Ovary (tissue), 9 donors: ENCODE measurements around the gene TCERG1L. TPM values are rescaled to one million over a fixed set of nuclear protein-coding genes. Genes with fewer than 3 reads are reported as not detected.

Experiments used
- DNase-seq, 5 donors: peaks; one replicate each; pipeline ENCODE4 v3.0.0-alpha.2; 2019 to 2020
- H3K27ac ChIP-seq, 2 donors: fragments of 200-600 bp; one replicate each; pipeline versions ENCODE4 v1.5.1 to v1.8.0; 2019 to 2022
- H3K27me3 ChIP-seq: fragments of 200-600 bp; one replicate; pipeline ENCODE4 v1.8.0; 2022
- H3K36me3 ChIP-seq: fragments of 200-600 bp; sonication (generic); one replicate; pipeline ENCODE4 v1.5.1; 2019
- H3K4me1 ChIP-seq: one replicate; pipeline ENCODE4 v1.8.1; 2013; ENCODE audit warnings: mild to moderate bottlenecking, moderate library complexity; ENCODE audit not compliant: insufficient read depth
- H3K4me3 ChIP-seq: fragments of 200-600 bp; sonication (generic); one replicate; pipeline ENCODE4 v1.5.1; 2017
- H3K9me3 ChIP-seq, 2 donors: fragments of 200-600 bp in 1 of 2; sonication (generic) in 1 of 2; one replicate each; pipeline versions ENCODE4 v1.5.1 to v1.8.1; 2013 to 2019; ENCODE audit warnings: mild to moderate bottlenecking in 1 of 2, moderate library complexity in 1 of 2
- EP300 ChIP-seq: sonication (generic); formaldehyde crosslinking; IDR thresholded peaks from one replicate; pipeline ENCODE4 v1.6.1; 2017; ENCODE audit warnings: antibody characterized with exemption
- POLR2A ChIP-seq: fragments of 450-650 bp; IDR thresholded peaks from one replicate; pipeline ENCODE4 v1.6.1; 2017; ENCODE audit warnings: antibody characterized with exemption, mild to moderate bottlenecking, moderate library complexity
- WGBS, 3 donors: extraction: QIAGEN DNeasy Blood & Tissue Kit in 1 of 3; methylation state at CpG; one replicate each; pipeline versions ENCODE4 v1.1.5 to v1.1.7; 2013 to 2017; 5-methylcytosine and 5-hydroxymethylcytosine counted together
- intact Hi-C, 4 donors: fragments of 100-400 bp; cut with DNase I; formaldehyde crosslinking; loops; one replicate each; pipeline versions ENCODE4 v1.11.0 to v1.15.1; 2022 to 2023
- polyA plus RNA-seq, 2 donors: library from polyadenylated mRNA; stranded (reverse); fragments of 200-250 nt in 1 of 2; fragments of 350-450 nt in 1 of 2; fragmentation: Illumina TruSeq in 1 of 2; extraction: RNeasy Lipid Tissue Mini Kit (QIAGEN cat#74804) in 1 of 2; gene quantifications; one replicate each; pipeline ENCODE4 v1.2.3, GENCODE V29; 2013 to 2014
- total RNA-seq, 7 donors: library from RNA; depleted of rRNA in 2 of 7; stranded (reverse); fragments of >200 nt in 2 of 7; fragmentation: NEBNext Ultra II Directional in 3 of 7; extraction: Animal tissue kit (Norgen Biotek cat#: 25700) in 3 of 7; gene quantifications; one replicate each; pipeline versions ENCODE4 v1.1.0 to v1.2.4, GENCODE V29; 2016 to 2023
- TF ChIP-seq, protein P1 (sequence below), 3 donors: fragments of 450-650 bp in 2 of 3; fragments of 200-600 bp in 1 of 3; IDR thresholded peaks; one replicate each; pipeline versions ENCODE4 v1.5.1 to v1.8.0; 2016 to 2022; ENCODE audit warnings: antibody characterized with exemption in 3 of 3, mild to moderate bottlenecking in 1 of 3
- donor health status: DM: no; HTN: no; CAD: no; lungs with moderate emphysema.
- donor health status: DM: no; HTN: no; CAD: no.
- donor health status: Bipolar disorder and iron deficiency.
- donor health status: DM: yes; HTN: yes; CAD: no.
- donor health status: DM: no; HTN: no; CAD: no.
- donor health status: DM: yes; HTN: yes; CAD: no.

Gene TCERG1L
- total and polyA plus RNA-seq, 9 donors = 1.1 to 8.0 (median 1.8) TPM

DNA sequence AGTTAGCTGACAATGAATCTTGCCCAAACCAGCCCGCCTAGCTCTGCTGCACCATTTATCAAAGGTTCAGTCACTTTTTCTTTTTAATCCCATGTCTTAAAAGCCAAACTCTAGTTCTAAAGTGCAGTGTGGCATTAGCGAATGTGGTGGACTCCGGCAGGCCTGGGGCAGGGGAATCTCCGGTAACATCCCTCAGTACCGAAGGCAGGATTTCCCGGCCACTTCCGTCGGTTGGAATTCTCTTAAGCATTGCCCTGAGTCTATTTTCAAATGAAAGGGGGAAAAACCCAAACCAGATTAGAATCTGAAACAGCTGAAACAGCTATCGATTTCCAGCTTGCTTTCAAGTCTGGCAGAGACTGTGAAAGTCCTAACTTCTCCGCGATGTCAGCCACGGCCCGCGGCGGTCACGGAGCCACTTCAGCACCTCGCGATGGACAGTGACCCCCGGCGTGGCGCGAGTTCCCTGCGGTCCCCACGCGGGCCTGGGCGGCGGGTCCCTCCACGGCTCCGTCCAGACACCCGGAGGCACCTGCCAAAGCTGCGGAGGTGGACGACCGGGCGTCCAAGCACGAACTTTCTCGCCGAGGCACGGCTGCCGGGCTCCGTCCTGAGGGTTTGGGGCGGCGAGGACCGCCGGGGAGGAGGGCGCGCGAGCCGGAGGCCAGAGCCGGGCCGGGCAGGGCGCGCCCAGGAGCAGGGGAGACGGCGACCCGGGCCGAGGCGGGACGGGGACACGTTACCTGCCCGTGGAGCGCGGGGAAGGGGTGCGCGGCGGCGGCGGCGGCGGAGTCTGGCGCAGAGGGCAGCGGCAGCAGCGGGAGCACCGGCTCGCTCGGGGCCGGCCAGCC is 745 bp downstream of the TCERG1L start:
- TF ChIP-seq POLR2A = no peak
- TF ChIP-seq, protein P1, sequence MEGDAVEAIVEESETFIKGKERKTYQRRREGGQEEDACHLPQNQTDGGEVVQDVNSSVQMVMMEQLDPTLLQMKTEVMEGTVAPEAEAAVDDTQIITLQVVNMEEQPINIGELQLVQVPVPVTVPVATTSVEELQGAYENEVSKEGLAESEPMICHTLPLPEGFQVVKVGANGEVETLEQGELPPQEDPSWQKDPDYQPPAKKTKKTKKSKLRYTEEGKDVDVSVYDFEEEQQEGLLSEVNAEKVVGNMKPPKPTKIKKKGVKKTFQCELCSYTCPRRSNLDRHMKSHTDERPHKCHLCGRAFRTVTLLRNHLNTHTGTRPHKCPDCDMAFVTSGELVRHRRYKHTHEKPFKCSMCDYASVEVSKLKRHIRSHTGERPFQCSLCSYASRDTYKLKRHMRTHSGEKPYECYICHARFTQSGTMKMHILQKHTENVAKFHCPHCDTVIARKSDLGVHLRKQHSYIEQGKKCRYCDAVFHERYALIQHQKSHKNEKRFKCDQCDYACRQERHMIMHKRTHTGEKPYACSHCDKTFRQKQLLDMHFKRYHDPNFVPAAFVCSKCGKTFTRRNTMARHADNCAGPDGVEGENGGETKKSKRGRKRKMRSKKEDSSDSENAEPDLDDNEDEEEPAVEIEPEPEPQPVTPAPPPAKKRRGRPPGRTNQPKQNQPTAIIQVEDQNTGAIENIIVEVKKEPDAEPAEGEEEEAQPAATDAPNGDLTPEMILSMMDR (IDR thresholded peaks at IDR 0.05) = no peak
- TF ChIP-seq EP300 = no peak
- intact Hi-C loops = loop anchor here in 2 of 4 donors (5.0 to 10.0 kb wide), 3 partner anchors 142 to 1116 kb away; no protein-coding TSS in a partner anchor
- WGBS, 3 donors = 2 to 5% (median 2%) methylated on average over 50 to 76 of the region's 76 CpGs
- Histone ChIP-seq H3K36me3 (no peaks in the 10 kb centered on the region), H3K9me3 (no peaks in the 10 kb centered on the region), H3K4me3 (peak overlapping the region; percentile 28), H3K4me1 (peaks cover 6% of the 10 kb centered on the region), H3K27ac (no peak overlapping the region), H3K27me3 (no peaks in the 10 kb centered on the region)
- DNase-seq = peak in 4 of 5 donors; percentile 31 to 52 (median 38)

DNA sequence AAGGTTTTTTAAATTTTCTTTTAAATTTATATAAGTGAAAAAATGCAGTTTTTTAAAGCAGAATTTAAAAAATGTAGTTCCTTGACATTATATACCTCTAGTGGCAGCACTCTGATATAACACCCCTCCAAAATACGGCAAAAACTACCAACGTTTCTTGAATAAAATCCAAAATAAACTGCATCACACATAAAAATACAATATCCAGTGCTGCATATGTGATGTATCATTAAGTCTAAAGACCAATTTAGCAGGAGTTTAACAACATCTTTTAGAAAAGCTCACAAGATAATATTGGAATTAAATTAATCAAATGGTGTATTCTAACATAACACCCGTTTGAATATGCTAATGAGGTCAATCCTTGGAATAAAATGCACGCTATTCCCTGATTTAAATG is 1.4 kb downstream of the TCERG1L start:
- H3K27me3 ChIP-seq = no peaks in the 10 kb centered on the region
- H3K4me3 ChIP-seq = no peak overlapping the region
- TF ChIP-seq POLR2A = no peak
- TF ChIP-seq, protein P1 (IDR thresholded peaks at IDR 0.05) = peak in 1 of 3 donors; percentile 9
- DNase-seq = no peak
- no peaks in the 10 kb centered on the region for H3K9me3 ChIP-seq
- no peak overlapping the region for H3K27ac ChIP-seq
- H3K4me1 ChIP-seq = peaks cover 4% of the 10 kb centered on the region
- 5 to 7% (median 6%) methylated on average over 4 of the region's 4 CpGs for WGBS, 3 donors
- no peaks in the 10 kb centered on the region for H3K36me3 ChIP-seq
- intact Hi-C loops = loop anchor here in 2 of 4 donors (5.0 to 10.0 kb wide), 3 partner anchors 142 to 1115 kb away; no protein-coding TSS in a partner anchor

DNA sequence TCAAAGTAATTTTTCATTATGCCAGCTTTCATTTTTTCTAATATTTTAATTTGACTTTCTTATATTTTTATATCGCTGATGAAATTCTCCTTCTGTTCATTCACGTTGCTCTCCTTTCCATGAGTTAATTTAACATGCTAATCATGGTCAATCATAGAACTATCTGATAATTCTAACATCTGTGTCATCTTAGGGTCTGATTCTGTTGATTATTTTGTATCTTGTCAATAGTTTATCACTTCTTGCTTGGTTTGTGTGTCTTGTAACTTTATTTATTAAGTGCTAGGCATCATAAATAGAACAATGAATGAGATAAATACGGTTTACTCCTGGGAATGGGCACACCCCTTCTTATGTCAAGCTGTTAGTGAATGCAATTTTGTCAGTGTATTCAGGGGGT is 11.0 kb downstream of the TCERG1L start:
- H3K4me3 ChIP-seq = no peak overlapping the region
- 63 to 73% (median 69%) methylated on average over 3 of the region's 3 CpGs for WGBS, 3 donors
- no peaks in the 10 kb centered on the region for H3K36me3 ChIP-seq
- no peak for TF ChIP-seq EP300
- no peak for TF ChIP-seq POLR2A
- TF ChIP-seq, protein P1 (IDR thresholded peaks at IDR 0.05) = no peak
- no peaks in the 10 kb centered on the region for H3K4me1 ChIP-seq
- H3K27me3 ChIP-seq = no peaks in the 10 kb centered on the region
- DNase-seq = no peak
- no peaks in the 10 kb centered on the region for H3K9me3 ChIP-seq
- no peak overlapping the region for H3K27ac ChIP-seq
- intact Hi-C loops = no loop called here

DNA sequence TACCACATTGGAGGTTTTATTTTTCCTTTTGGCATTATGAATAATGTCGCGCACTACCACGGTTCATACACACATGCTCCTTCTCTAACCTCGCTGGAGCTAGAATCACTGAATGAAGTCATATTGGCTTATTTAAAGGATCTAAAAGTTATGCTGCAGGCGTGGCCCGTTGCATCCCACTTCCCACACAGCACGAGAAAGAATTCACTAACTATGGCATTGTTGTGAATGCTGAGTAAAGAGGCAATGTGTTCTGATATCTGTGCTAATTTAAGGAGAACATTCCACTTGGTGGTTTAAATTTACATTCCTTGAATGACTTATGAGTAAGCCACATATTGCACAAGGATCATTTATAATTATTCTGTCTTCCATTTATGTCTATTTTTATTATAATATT is 20.7 kb downstream of the TCERG1L start:
- no peak for DNase-seq
- no peaks in the 10 kb centered on the region for H3K36me3 ChIP-seq
- no peaks in the 10 kb centered on the region for H3K9me3 ChIP-seq
- no peak overlapping the region for H3K27ac ChIP-seq
- 49 to 56% (median 49%) methylated on average over 7 of the region's 7 CpGs for WGBS, 3 donors
- H3K27me3 ChIP-seq = no peaks in the 10 kb centered on the region
- intact Hi-C loops = no loop called here
- H3K4me3 ChIP-seq = no peak overlapping the region
- TF ChIP-seq EP300 = no peak
- no peak for TF ChIP-seq POLR2A
- TF ChIP-seq, protein P1 (IDR thresholded peaks at IDR 0.05) = no peak
- H3K4me1 ChIP-seq = no peaks in the 10 kb centered on the region
